HEK293 (cell line): ENCODE data around the gene EIPR1.

ENCODE experiments used
- CTCF ChIP-seq: fragments of 450-650 bp; formaldehyde crosslinking; IDR thresholded peaks from 2 replicates; pipeline ENCODE4 v1.5.1; 2016; ENCODE audit warnings: missing biosample characterization, missing genetic modification characterization
- WT1 ChIP-seq: fragments of 450-650 bp; formaldehyde crosslinking; IDR thresholded peaks from 2 replicates; pipeline ENCODE4 v1.5.1; 2016; ENCODE audit warnings: missing biosample characterization, missing genetic modification characterization
- ZNF239 ChIP-seq: fragments of 450-650 bp; formaldehyde crosslinking; IDR thresholded peaks from 2 replicates; pipeline ENCODE4 v1.5.1; 2016; ENCODE audit warnings: missing biosample characterization, missing genetic modification characterization

- TF ChIP-seq CTCF (tag by site-specific recombination) (no peak), WT1 (tag by site-specific recombination) (no peak), ZNF239 (tag by site-specific recombination) (no peak)
These were observed 177.8 kb downstream of the EIPR1 start for GRCh38 chr2:3199627-3200345.
